ENCODE measurements around the gene C6orf89. TPM values are rescaled to one million over a fixed set of nuclear protein-coding genes. Genes with fewer than 3 reads are reported as not detected.

Gene C6orf89
- total RNA-seq, 1 experiment from 2014 or later = 36.8 TPM

DNA sequence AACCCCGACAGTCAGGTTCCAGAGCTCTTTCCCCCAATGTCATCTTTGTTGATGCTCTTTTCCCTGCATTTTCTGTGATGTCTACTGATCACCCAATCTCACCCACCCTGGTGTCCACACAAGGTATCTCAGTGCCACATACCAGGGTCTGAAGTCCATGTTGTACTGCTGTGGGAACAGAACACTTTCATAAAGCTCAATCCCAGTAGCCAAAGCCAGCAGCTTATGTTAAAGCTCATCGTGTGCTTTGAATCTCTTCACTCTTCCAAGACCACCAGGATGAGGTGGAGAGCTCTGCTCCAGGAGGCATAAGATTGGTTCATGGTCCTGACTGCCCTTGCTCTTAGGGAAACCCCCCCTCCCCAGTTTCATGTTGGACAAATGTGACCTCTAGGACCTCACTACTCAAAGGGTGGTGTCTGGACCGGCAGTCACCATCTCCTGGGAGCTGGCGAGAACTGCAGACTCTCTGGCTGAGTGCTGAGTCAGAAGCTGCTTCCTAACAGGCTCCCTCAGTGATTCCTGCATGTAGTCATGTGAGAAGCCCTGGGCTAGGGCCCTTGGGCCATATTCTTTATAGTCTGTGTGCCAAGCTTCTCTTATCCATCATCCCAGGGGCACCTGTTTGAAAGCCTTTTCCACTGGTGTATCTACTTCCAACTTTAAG, 33.1 kb upstream of the C6orf89 start:
- peak; percentile 79 for DNase-seq (ENCODE audit: low spot score)

DNA sequence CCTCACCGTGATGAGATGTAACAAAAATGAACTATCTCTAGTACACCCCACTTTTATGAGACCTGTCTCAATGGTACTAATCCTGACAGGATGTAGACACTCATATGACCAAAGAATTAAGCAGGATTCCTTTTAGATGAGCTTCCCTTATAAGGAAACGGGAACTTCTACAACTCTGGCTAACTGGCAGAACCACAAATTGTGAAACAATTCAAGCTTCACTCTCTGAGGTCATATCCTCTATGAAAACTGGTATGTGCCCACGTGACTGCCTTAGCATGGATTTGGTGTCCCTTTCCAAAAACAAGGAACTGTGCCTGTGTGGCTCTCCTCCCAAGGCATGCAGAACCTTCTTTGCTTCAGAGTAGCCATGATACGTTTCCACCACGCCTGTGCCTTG, 32.4 kb upstream of the C6orf89 start:
- DNase-seq (ENCODE audit: low spot score) = peak; percentile 90

GRCh38 chr6:36855750-36856149, 30.0 kb upstream of the C6orf89 start:
- DNase-seq (ENCODE audit: low spot score) = no peak

- no peak for DNase-seq (ENCODE audit: low spot score)
These were observed 29.5 kb upstream of the C6orf89 start for GRCh38 chr6:36856277-36856676.

- DNase-seq (ENCODE audit: low spot score) = no peak
These were observed 28.4 kb upstream of the C6orf89 start for GRCh38 chr6:36857325-36857724.

DNA sequence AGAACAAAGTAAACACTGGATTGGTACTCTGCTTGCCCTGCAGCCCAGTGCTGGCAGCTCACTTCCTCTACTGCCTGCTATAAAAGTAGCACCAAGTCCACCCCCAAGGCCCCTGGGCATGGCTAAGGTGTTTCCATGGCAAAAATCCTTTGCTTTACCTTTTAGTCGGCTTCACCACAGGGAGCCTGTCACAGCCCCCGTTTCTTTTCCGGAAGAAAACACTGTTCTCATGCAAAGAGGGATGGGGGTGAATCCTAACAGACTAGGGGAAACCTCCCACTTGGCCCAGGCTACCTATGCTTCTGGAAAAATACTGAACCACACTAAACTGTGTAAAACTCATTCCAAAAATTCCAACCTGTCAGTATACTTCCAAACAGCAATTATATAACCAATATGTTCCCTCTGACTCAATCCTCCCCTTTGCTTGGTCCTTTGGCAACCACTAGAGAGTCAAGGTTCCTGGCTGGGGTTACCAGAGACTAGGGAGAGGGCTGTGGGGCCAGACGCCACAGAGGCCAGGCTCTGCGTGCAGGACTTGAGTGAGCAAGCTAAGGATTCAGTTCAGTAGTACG, 27.3 kb upstream of the C6orf89 start:
- peak; percentile 77 for DNase-seq (ENCODE audit: low spot score)

- DNase-seq (ENCODE audit: low spot score) = no peak
These were observed 25.6 kb upstream of the C6orf89 start for GRCh38 chr6:36860126-36860525.

GRCh38 chr6:36862164-36862847, 23.4 kb upstream of the C6orf89 start:
- peak; percentile 14 for DNase-seq (ENCODE audit: low spot score)

DNA sequence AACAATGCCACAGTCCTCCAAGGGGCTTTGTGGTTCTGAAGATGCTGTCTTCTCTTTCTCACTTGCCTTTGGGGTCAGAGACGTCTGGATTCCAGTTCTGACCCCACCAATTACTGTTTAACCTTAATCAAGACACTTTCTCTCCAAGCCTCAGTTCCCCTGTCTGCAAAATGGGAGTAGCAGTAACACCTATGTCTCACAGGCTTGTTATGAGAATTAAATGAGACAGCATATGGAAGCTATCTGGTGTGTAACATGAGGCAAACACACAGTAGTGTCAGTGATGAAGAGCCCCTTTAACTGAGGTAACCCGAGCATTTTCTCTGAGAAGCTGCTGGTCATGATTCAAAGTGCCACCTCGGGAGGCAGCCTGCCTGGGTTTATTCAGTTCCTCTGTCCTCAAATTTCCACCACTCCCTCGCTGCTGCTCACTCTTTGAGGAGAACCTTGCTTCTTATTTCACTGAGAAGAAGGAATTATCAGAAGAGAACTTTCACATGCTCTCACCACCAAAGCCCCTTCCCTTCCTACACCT, 22.8 kb upstream of the C6orf89 start:
- DNase-seq (ENCODE audit: low spot score) = no peak

DNA sequence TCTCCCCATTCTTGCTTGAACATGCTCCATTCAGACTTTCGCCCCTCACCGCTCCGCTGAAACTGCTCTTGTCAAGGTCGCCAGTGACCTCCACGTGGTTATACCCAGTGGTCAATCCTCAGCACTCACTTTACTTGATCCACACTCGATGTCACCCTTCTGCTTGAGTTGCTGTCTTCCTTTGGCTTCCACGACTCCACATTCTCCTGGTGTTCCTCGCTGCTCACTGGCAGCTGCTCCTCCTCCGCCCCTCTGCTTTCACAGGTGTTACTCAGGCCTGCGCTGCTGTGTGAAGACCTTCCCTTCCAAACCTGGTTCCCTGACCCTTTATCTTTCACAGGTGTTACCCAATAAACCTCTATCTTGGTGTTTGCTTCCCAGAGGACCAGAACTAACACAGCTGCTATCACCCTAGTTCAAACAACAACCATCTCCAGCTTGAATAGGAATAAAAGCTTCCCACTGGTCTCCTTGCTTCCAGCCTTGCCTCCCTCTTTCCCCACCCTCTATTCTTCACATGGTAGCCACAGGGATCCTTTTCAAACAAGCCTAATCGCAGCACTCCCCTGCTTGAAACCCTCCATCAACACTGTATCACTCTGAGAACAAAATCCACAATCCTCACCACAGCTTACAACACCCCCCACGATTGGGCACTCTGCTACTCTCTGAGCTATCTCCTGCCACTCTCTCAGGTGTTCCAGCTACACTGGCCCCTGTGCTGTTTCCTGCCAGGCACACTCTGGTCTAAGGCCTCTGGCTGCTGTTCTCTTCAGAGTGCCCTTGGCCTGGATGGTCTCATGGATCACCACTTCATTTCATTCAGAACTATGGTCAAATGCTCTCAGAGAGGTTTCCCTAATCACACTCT, 21.8 kb upstream of the C6orf89 start:
- DNase-seq (ENCODE audit: low spot score) = no peak

- no peak for DNase-seq (ENCODE audit: low spot score)
These were observed 19.9 kb upstream of the C6orf89 start for GRCh38 chr6:36865835-36866234.

DNA sequence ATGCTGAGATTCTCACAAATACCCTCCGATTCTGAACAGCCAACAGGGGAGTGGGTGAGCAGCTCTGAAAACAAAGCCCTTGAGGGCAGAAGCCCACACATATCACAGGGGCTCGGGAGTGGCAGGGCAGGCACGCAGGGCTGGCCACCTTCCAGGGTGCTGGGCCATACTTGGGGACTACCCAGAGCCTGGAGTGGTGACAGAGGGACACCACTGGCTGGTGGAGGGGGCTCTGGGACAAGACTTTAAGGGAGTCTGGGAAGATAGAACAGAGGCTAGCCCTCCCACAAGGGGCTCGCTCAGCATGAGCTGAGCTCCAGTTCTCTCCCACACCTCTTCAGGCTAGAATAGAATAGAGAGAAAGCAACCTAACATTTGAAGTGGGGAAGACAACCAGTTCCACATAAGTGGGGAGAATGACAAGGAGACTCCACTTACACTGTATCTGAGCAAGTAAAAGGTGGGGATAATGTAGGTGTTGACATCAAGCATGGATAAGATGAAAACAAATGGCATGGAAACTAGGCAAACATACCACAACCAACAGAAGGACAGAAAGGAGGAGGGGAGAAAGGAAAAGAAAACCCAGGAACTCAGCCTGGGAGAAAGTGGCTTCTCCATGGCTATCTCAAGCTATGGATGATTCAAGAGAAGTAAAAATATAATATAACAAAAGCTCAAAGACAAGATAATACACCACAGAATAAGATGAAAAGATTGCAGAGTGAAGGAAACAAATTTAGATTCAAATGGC, 18.1 kb upstream of the C6orf89 start:
- DNase-seq (ENCODE audit: low spot score) = no peak

GRCh38 chr6:36871686-36872085, 14.1 kb upstream of the C6orf89 start:
- no peak for DNase-seq (ENCODE audit: low spot score)

DNA sequence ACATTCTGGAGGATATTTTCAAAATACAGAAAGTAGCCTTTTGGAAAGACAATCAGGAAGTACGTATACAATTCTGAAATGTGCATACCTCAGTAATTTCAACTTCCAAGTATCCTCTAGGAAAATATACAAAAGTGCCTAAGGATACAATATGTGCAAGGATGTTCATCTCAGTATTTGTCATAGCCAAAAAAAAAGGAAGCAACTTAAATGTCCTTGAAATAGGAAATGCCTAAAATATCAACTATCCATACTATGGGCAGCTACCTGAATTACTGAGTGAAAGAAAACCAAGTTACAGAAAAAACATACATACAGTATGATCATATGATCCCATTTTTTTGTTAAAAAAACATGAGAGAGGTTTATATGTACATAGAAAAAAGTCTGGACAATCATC, 12.6 kb upstream of the C6orf89 start:
- DNase-seq (ENCODE audit: low spot score) = no peak

- DNase-seq (ENCODE audit: low spot score) = peak; percentile 10
These were observed 11.9 kb upstream of the C6orf89 start for GRCh38 chr6:36873612-36874442.

DNA sequence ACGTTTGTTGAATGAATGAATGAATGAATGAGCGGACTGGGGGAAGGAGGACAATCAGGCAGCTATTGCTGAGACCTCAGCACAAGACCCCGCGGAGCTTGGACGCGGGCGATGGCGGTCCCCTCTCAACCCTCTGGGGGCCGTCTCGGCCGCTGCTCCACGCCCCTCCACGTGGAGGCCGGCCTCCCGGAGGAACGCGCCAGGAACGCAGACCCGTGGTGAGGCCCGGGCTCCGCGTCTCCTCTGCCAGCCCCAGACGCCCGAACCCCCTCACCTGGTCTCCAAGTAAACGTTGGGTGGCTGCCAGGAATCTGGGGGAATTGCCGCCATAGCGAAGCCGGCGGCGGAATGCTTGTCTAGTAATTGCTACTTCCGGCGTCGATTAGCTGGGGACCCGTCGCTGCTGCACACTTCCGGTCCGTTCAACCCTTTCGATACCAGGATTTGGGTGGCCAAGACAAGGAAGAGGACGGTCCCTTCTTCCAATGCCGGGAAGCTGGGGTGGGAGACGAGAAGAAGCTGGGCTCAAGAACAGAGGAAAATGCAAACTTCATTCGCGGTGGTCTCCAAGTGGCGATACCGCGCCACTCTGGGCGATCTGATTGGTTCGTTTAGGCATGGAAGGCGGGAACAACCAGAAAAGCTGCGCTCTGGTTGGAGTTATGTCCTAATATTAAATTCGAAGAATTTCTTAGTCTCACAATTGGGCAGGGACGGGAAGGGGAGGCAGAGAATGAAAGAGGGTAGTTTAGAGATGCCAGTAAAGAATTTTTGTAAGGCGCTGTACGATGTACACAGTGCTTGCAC, 11.1 kb upstream of the C6orf89 start, which contains the start of gene PPIL1:
Gene PPIL1 (minus strand): TSS at position 361 of the 807 bp plus-strand sequence. CDS start 31 bp downstream, at position 330.
- peak; percentile 84 for DNase-seq (ENCODE audit: low spot score)

DNA sequence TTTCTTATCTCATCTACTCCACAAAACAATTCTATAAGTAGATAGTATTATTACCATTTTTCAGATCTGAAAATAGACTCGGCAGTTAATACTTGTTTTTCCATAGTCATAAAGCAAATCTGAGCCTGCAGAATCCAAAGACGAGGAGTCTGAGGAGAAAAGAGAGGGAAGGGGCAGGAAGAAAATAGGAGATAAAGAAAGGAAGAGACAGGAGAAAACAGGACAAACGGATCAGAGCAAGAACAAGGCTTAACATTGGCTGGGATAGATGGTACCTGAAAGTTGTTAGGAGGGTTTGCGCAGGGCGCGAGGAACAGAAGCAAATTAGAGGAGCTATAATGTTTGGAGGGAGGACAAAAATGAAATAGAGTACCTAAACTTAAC, 10.5 kb upstream of the C6orf89 start:
- DNase-seq (ENCODE audit: low spot score) = no peak

GRCh38 chr6:36884610-36885009, 1.1 kb upstream of the C6orf89 start:
- DNase-seq (ENCODE audit: low spot score) = no peak

- no peak for DNase-seq (ENCODE audit: low spot score)
These were observed 1.3 kb downstream of the C6orf89 start for GRCh38 chr6:36886950-36887618.

All from A172 (cell line).